Natural killer cell treated with Interleukin-12 subunit alpha and Interleukin-12 subunit beta and Interleukin-15 and Interleukin-18, amount 100 ng/mL, for 72 hours (primary cell): ENCODE data around the gene PCGF3. TPM values are rescaled to one million over a fixed set of nuclear protein-coding genes. Genes with fewer than 3 reads are reported as not detected.

Experiments used
- ATAC-seq, 2 donors: fragments of 150-1000 bp; cut with Tn5 transposase in 1 of 2; sonication (Bioruptor Pico), chemical (Tn5 transposase) in 1 of 2; 2 replicates each; pipeline ENCODE4 v1.10.0; 2021
- DNase-seq: peaks from one replicate; pipeline ENCODE4 v3.0.0; 2022; ENCODE audit warnings: low spot score
- H3K27ac Mint-ChIP-seq, 2 donors: 1 replicate in 1 of 2; 2 replicates in 1 of 2; pipeline ENCODE4 v1.8.0; 2022; ENCODE audit warnings: mixed read lengths in 2 of 2, mild to moderate bottlenecking in 1 of 2, moderate library complexity in 1 of 2
- H3K27me3 Mint-ChIP-seq, 2 donors: 1 replicate in 1 of 2; 2 replicates in 1 of 2; pipeline ENCODE4 v1.8.0; 2022; ENCODE audit warnings: mixed read lengths in 2 of 2
- H3K36me3 Mint-ChIP-seq: one replicate; pipeline ENCODE4 v1.8.0; 2022; ENCODE audit warnings: mixed read lengths
- H3K4me1 Mint-ChIP-seq, 2 donors: 1 replicate in 1 of 2; 2 replicates in 1 of 2; pipeline ENCODE4 v1.8.0; 2022; ENCODE audit warnings: low read depth in 2 of 2, mixed read lengths in 2 of 2, mild to moderate bottlenecking in 1 of 2
- H3K4me3 Mint-ChIP-seq: one replicate; pipeline ENCODE4 v1.8.0; 2022; ENCODE audit warnings: mixed read lengths
- H3K9me3 Mint-ChIP-seq: 2 replicates; pipeline ENCODE4 v1.8.0; 2022; ENCODE audit warnings: mixed read lengths
- total RNA-seq, 2 donors: library from RNA; stranded (reverse); gene quantifications; one replicate each; pipeline ENCODE4 v1.2.3, GENCODE V29; 2022

PCGF3 gene
- total RNA-seq, 2 donors from 2014 or later: 50.6 to 54.3 TPM

DNA sequence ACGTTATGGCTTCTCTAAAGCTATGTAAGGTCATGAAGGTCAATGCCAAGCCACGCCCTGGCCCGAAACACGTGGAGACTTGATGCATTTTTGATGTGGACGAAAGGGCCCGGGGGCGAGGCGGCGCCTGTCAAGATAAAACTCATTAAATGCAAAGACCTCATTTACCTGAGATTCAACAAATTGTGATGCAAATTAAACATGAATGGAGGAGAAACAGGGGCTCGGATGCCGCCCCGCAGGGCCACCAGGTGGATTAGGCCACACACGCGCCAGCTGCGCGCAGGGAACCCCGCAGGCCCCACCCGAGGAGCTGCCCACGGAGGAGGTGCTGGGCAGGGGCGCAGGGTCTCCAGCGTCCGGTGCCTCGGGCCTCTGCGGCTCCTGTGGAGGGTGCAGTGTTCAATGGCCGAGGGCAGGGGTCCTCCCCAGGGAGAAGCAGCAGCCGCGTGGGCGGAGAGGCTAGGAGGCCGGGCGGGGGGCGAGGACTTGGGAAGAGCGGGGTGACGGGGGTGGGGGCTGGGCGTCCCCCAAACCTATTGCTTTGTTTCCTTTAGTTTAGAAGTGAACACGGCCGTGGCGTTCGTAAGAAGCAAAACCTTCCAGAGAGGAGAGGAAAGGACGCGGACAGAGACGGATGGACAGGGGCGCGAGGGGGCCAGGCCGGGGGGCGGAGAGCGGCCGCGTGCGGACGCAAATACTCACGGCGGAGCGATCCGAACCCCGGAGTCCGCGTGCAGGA lies 79.9 kb downstream of the PCGF3 start:
- Mint-ChIP-seq H3K9me3 (no peaks in the 10 kb centered on the region), H3K4me3 (peak overlapping the region; percentile 6), H3K27ac (no peak overlapping the region), H3K27me3 (peaks cover 17 to 25% of the 10 kb centered on the region in 2 donors), H3K4me1 (peaks cover 16 to 20% of the 10 kb centered on the region in 2 donors), H3K36me3 (no peaks in the 10 kb centered on the region)
- DNase-seq (no peak), ATAC-seq (no peak)

DNA sequence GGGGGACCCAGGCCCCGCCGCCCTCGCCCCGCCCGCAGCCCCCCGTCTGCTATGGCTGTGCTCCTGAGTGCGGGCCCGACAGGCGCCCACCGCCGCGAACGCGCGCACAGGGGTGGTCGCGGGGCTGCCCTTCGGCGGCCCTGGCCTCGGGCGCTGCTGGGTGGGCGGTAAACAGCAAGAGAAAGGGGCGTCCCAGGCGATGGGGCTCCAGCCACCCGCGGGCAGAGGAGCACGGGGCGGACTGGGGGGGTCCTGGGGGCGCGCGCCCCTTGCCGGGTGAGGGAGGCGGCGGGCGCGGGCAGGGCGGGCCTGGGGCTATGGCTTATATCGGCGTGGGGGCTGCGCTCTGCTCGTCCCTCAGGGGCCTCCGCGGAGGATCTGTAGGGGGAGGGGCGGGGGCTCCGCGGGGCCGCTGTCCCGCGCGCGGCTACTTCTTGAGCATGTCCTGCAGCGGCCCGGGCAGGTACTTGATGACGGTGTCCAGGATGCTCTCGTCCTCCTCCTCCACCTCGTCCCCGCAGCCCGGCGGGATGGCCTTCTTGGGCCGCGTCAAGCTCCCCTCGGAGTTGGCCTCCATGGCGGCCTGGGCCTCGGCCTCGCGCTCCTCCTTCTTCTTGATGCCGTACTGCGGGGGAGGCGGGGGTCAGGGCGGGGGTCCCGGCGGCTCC lies 80.6 kb downstream of the PCGF3 start:
- Mint-ChIP-seq H3K9me3 (no peaks in the 10 kb centered on the region), H3K4me1 (peaks cover 14 to 18% of the 10 kb centered on the region in 2 donors), H3K27ac (no peak overlapping the region), H3K27me3 (peaks cover 21 to 32% of the 10 kb centered on the region in 2 donors), H3K4me3 (no peak overlapping the region), H3K36me3 (no peaks in the 10 kb centered on the region)
- ATAC-seq: no peak
- no peak for DNase-seq

GRCh38 chr4:786861-787300 lies 81.2 kb downstream of the PCGF3 start:
- Mint-ChIP-seq H3K27ac (no peak overlapping the region), H3K27me3 (peaks cover 21 to 32% of the 10 kb centered on the region in 2 donors), H3K4me3 (peak overlapping the region; percentile 46), H3K9me3 (no peaks in the 10 kb centered on the region), H3K4me1 (peaks cover 13 to 18% of the 10 kb centered on the region in 2 donors), H3K36me3 (no peaks in the 10 kb centered on the region)
- DNase-seq (no peak), ATAC-seq (no peak)

DNA sequence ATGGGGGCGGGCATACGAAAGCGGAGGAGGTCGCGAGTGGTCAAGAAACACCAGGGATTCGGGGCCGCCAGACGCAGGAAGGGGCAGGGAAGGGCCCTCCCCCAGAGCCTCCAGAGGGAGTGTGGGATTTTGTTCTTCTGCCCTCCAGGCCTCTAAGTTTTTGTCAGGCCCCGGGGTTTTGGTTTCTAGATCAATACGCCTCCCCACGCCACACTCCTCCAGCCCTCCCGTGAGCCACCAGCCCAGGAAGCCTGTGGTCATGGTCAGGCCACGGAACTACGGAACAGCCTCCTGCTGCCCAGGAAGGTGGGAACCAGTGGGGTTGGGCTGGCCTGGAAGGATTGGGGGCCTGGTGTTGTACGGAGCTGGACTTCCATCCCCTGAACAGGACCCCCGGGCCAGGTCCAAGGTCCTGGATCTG lies 81.9 kb downstream of the PCGF3 start:
- H3K4me3 Mint-ChIP-seq: peak overlapping the region; percentile 46

GRCh38 chr4:788006-788635 lies 82.5 kb downstream of the PCGF3 start:
- H3K27ac Mint-ChIP-seq: no peak overlapping the region
- H3K9me3 Mint-ChIP-seq: no peaks in the 10 kb centered on the region
- peaks cover 29 to 39% of the 10 kb centered on the region in 2 donors for H3K27me3 Mint-ChIP-seq
- H3K4me1 Mint-ChIP-seq: peaks cover 12 to 18% of the 10 kb centered on the region in 2 donors
- H3K4me3 Mint-ChIP-seq: no peak overlapping the region
- no peaks in the 10 kb centered on the region for H3K36me3 Mint-ChIP-seq
- ATAC-seq (no peak), DNase-seq (no peak)

More for the DNA sequence above, 81.9 kb downstream of the PCGF3 start:
- peak; percentile 39 to 60 for ATAC-seq
- Mint-ChIP-seq H3K4me1 (peaks cover 7 to 13% of the 10 kb centered on the region in 2 donors), H3K36me3 (no peaks in the 10 kb centered on the region), H3K27ac (no peak overlapping the region), H3K9me3 (no peaks in the 10 kb centered on the region), H3K27me3 (peaks cover 23 to 34% of the 10 kb centered on the region in 2 donors)
- DNase-seq: no peak

DNA sequence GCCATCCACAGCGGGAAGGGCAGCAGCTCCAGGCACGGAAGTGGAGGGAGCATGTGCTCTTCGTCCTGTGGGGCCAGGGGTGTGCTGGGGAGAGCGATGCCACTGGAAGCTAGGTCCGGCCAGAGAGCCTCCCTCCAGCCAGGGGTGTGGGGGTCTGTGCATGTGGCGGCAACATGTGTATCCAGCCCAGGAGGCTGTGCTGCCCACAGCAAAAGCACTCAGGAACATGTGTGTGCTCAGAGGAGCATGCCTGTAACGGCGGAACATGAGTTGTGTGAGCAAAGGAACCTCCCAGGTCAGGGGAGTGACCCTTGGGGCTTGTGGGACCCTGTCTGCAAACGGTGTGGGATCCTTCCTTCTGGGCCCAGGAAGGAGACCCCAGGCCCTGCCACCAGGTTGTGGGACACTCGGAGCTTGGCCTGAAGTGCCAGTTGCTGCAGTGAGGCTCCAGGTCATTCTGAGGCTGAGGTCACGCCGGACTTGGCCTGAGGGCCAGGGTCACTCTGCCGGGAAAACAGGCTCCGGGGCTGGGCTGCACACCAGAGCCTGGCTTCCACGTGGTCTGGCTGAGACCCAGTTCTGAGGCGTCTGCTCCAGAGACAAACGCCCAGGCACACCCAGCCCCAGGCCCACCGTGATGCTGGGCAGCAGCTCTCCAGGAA lies 83.1 kb downstream of the PCGF3 start:
- no peak for ATAC-seq
- no peak for DNase-seq
- Mint-ChIP-seq H3K4me1 (peaks cover 12 to 18% of the 10 kb centered on the region in 2 donors), H3K36me3 (no peaks in the 10 kb centered on the region), H3K4me3 (no peak overlapping the region), H3K27ac (no peak overlapping the region), H3K27me3 (peaks cover 33 to 45% of the 10 kb centered on the region in 2 donors), H3K9me3 (no peaks in the 10 kb centered on the region)

GRCh38 chr4:789571-790465 lies 84.2 kb downstream of the PCGF3 start:
- DNase-seq: no peak
- H3K4me3 Mint-ChIP-seq: no peak overlapping the region
- ATAC-seq: no peak

DNA sequence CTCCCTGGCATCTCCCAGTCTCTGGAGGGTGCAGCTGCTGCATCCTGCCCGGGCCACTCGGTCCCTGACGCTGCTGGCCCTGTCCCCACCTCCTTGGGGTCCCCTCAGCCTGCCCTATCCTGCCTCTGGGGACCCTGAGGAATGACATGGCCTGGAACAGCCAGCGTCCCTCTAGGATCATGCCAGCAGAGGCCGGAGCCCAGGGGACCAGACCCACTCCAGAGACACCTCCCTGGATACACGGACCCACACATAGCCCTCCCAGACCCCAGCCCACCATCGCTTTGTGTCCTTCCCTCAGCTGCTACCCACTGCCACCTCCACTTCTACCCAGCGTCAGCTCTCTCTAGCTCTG lies 84.8 kb downstream of the PCGF3 start:
- DNase-seq (no peak), ATAC-seq (no peak)
- Mint-ChIP-seq H3K27me3 (peaks cover 36 to 42% of the 10 kb centered on the region in 2 donors), H3K4me3 (no peak overlapping the region), H3K4me1 (peaks cover 12 to 16% of the 10 kb centered on the region in 2 donors), H3K36me3 (no peaks in the 10 kb centered on the region), H3K9me3 (no peaks in the 10 kb centered on the region), H3K27ac (no peak overlapping the region)

More at GRCh38 chr4:789571-790465, 84.2 kb downstream of the PCGF3 start:
- Mint-ChIP-seq H3K4me1 (peaks cover 12 to 21% of the 10 kb centered on the region in 2 donors), H3K36me3 (no peaks in the 10 kb centered on the region), H3K9me3 (no peaks in the 10 kb centered on the region), H3K27ac (no peak overlapping the region), H3K27me3 (peaks cover 39 to 48% of the 10 kb centered on the region in 2 donors)

GRCh38 chr4:791252-791897 lies 85.7 kb downstream of the PCGF3 start:
- no peaks in the 10 kb centered on the region for H3K9me3 Mint-ChIP-seq
- H3K4me3 Mint-ChIP-seq: no peak overlapping the region
- H3K27ac Mint-ChIP-seq: no peak overlapping the region
- peaks cover 12 to 16% of the 10 kb centered on the region in 2 donors for H3K4me1 Mint-ChIP-seq
- ATAC-seq: no peak
- H3K27me3 Mint-ChIP-seq: peaks cover 33 to 38% of the 10 kb centered on the region in 2 donors
- H3K36me3 Mint-ChIP-seq: no peaks in the 10 kb centered on the region
- DNase-seq: no peak

DNA sequence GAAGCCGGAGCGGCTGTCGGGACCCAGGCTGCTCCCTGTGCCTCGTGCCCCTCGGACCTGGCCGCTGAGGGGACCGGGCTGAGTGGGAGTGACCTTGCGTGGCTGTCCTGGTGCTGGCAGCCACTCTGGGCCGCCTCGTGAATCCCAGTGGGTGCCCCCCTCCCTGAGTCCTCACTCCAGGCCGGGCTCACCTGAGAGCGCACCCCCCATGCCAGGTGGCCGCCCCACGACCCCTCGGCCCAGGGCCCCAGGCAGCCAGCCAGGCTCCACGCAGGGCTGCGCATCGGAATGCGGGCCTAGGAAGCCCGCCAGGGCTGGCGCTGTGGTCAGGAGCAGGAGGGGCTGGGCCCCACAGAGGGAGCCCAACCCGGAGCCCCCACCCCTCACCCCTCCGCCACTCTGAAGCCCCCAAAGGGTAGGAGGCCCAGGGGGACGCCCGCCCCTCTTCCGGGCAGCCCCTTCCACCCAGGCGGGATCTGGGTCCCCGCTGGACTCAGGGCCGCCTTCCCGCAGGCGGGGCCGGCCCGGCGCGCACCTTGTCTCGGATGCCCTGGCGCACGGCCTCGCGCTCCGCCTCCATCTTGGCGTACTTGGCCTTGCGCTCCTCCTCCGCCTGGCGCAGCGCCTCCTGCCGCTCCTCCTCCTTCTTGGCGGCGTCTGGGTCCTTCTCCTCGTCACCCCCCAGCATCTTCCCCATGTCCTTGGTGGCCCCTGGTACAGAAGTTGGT lies 86.4 kb downstream of the PCGF3 start:
- no peak overlapping the region for H3K4me3 Mint-ChIP-seq
- H3K27ac Mint-ChIP-seq: no peak overlapping the region

DNA sequence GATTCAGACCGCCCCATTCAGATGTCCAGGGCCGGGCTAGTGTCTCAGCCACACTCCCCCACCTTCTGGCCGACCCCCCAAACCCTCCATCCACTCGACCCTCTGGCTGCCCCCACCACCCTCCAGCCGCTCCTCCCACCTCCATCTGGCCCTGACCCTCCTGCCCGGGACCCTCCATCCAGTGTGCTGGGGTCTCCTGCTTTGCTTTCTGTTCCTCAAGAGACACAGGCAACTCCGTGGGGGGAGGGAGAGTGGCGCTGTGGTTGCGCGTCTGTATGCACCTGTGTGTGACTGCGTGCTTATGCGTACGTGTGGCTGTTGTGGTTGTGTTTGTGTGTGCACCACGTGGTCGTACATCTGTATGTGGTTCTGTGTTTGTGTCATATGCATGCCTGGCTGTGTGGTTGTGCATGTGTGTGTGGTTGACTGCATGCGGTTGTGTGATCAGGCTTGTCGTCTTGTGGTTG lies 87.0 kb downstream of the PCGF3 start:
- DNase-seq: no peak
- Mint-ChIP-seq H3K4me1 (peaks cover 7 to 12% of the 10 kb centered on the region in 2 donors), H3K36me3 (no peaks in the 10 kb centered on the region), H3K27ac (no peak overlapping the region), H3K27me3 (peaks cover 31 to 36% of the 10 kb centered on the region in 2 donors), H3K4me3 (peak overlapping the region; percentile 8), H3K9me3 (no peaks in the 10 kb centered on the region)
- peak in 1 of 2 donors; percentile 2 for ATAC-seq

More for the DNA sequence above, 86.4 kb downstream of the PCGF3 start:
- DNase-seq (no peak), ATAC-seq (peak in 1 of 2 donors; percentile 5)
- H3K9me3 Mint-ChIP-seq: no peaks in the 10 kb centered on the region
- peaks cover 36 to 39% of the 10 kb centered on the region in 2 donors for H3K27me3 Mint-ChIP-seq
- H3K4me1 Mint-ChIP-seq: peaks cover 11 to 16% of the 10 kb centered on the region in 2 donors
- no peaks in the 10 kb centered on the region for H3K36me3 Mint-ChIP-seq
